GM18498 (cell line): ENCODE measurements around the gene LLGL1.

Source experiments
- ATAC-seq: cut with Tn5 transposase; IDR thresholded peaks from one replicate; pipeline ENCODE4 v1.9.1; 2021; ENCODE audit warnings: mild to moderate bottlenecking, moderate library complexity; ENCODE audit not compliant: unreplicated experiment

LLGL1 gene

DNA sequence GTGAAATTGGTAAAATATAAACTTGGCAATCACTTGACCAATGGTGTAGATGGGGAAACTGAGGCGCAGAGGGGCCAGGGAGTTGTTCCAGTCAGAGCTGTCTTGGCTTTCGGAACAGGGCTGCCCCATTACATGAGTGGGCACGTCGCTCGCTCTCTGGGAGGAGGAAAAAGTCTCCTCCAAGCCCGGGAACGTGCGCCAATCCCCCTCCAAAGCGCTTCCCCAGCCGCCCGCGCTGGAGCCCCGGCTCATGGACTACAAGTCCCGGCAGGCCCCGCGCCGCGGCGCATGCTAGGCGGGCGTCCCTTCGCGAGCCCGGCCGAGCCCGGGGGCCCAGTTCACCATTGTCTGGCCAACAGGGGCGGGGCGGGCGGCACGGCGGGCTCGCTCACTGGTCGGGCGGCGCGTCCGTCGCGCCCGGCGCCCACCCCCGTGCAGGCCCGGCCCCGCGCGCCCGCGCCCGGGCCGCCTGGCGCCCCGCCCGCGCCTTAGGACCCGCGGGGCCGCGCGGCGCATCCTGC lies at the start of gene LLGL1:
TSS of gene LLGL1 (plus strand) at position 515 of the 521 bp plus-strand sequence. CDS start 48 bp downstream, outside the sequence.
- peak; percentile 90 for ATAC-seq

DNA sequence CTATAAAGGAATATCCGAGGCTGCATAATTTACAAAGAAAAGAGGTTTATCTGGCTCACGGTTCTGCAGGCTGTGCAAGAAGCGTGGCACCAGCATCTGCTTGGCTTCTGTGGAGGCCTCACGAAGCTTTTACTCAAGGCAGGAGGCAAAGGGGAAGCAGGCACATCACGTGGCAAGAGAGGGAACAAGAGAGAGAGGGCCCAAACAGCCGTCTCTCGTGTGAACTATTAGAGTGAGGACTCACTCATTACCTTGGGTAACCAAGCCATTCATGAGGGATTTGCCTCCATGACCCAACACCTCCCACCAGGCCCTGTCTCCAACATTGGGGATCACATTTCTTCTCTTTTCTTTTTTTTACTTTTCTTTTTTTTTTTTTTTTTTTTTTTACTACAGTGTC lies 49.3 kb upstream of the LLGL1 start:
- ATAC-seq, result no peak

DNA sequence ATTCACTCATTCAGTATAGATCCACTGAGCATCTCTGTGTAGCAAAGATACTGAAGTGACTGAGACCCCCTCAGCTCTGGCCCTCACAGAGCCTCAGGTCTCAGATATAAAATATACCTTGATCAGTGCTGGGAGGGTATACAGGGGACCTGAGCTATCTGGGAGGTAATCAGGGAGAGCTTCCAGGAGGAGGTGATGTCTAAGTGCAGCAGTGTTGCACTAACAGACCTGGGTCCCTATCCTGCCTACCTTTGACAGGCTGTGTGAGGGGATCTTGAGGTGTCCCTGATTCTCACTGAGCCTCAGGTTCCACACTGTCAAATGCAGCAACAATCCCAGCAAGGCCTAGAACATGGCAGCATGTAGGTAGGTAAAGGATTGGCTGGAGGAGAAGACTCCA lies 48.3 kb upstream of the LLGL1 start:
- no peak for ATAC-seq

DNA sequence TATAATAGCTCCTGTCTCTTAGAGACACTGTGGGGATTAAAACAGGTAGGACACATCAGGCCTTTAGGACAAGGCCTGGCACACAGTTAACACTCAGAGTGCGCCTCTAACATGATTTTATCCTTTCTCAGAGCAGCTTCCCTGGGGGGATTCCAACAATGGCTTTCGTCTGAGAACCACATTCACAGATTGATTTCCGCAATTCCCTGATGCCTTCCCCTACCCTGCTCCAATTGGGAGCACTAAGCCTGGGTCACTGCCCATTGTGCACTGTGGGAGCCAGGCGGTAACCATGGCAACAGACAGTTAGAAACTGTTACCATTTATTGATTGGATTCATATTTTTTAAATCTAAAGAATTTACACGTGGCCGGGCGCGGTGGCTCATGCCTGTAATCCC lies 47.7 kb upstream of the LLGL1 start:
- ATAC-seq, result no peak

DNA sequence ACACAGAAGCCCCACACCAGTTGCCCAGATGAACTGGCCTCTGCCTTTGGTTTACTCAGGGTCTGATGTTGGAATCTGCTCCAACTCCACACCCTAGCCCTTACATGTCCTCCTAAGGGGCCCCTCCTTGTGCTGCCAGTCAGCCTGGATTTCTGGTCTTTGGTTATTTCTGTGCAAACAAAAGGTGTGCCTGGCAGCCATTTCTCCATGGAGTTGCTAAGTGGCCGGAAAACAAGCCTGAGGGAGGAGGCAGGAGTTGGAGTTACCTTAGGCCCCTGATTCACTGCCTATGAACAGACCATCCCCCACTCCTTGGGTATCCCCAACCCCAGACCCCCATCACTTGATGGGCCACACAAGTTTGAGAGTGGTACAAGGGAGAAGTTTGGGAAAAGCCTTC lies 46.2 kb upstream of the LLGL1 start:
- ATAC-seq, result no peak

DNA sequence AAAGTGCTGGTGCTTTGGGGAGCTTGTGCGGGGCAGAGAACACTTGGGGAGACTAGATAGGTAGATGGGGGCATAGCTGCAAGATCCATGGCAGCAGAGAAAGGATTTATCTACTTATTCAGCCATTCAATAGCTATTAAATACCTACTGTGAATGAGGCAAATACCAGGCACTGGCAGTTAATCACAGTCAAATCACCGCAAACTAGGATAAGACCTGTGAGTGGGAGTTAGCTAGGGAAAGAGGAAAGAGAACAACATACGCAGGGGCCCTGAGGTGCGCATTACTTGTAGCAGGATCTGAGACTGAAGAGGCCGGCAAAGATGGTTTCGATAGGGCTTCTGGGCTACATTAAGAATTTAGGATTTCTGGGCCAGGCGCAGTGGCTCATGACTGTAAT lies 45.6 kb upstream of the LLGL1 start:
- ATAC-seq, result no peak

DNA sequence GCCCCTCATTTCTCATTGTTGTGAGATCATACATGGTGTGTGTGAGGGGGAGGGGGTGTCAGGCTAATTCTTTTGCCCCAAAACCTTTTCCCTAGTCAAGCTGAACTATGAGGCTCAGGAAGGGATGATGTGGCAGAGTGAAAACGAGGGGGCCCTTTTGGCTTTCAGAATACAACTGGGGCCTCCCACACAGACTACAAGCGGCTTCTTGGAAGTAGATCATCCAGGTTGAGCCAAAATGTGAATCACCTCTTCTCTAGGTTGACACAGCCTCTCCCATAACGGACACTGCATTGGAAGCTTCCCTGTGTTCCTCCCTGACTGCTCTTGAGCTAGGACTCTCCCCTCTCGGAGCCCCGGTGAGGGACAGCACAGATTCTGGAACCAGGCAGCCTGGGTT lies 44.1 kb upstream of the LLGL1 start:
- ATAC-seq, result no peak

DNA sequence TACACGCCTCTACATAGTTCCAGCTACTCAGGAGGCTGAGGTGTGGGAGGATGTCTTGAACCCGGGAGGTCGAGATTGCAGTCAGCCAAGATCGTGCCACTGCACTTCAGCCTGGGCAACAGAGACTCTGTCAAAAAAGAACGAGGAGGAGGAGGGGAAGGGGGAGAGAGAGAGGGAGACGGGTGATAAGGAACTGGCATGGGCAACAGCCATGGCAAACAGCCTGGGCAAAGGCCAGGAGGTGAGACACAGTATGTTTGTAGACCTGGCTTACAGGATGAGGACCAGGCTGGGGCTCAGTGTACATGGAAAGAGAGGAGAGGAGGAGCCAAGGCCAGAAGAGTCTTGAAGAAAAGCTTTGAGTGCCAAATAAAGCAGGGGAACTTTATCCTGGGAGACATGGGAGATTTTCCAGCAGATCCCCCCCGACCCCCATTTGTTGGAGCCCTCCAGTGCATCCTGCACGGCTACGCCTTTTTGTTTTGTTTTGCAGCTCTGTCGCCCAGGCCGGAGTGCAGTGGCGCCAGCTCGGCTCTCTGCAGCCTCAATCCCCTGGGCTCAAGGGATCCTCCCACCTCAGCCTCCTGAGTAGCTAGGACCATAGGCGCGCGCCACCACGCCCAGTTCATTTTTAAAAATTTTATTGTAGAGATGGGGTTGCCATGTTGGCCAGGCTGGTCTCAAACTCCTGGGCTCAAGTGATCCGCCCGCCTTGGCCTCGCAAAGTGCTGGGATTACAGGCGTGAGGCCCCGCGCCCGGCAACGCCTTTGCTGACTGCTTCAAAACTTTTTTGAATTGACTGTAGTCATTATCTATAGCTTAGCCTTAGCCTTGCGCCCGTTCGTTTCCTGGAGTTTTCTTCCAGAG lies 43.1 kb upstream of the LLGL1 start:
- ATAC-seq, result no peak

DNA sequence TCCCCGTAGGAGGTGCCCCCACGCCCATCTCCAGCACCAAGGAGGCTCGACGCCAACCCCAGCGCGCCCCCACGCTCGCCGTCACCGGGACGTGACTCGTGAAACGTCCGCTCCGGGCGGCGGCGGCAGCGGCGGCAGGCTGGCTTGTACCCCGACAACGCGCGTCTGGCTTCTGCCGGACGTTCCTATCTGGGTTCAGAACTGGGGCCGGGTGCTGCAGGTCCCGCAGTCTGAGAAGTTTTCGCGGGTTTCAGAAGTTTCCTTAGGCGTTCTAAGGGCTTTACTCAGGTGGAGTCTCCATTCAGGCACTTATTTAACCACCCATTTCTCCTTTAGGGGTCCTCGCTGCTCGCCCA lies 42.5 kb upstream of the LLGL1 start:
- peak; percentile 38 for ATAC-seq

DNA sequence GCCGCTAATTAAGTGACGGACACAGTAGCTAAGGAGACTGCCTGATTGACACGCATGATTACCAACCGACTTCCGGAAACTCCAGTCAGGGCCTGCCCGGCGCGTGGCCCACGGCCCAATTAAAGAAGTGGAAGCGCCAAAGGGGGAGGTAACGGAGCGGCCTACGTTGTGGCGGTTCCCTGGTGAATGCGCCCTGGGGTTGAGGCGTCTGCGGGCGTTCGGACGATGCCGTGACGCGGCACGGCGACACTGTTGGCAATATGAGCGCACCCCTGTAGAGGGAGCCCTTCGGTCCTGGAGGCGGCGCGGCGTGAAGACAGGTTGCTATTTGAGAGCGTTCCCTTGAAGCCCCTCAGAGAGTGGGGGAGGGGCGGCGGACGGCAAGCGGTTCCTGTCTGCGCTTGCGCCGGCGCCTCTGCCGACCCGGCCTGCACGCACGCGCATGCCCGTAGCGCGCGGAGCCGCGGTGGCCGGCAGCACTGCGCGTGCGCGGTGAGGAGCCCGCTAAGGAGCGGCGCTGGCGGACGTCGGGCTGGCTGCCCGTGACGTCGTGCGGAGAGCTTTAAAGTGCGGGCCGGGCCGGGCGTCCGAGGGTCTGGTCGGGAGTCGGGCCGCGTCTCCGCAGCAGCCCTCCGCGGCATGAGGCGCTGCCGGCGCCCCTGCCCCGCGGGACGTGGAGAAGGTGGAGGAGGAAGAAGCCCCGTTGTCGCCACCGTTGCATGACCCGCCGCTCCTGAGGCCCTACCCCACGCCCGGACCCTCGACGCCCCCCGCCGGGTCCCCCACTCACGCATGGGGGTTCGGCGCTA lies 41.9 kb upstream of the LLGL1 start, which contains the start of gene ALKBH5:
TSS of gene ALKBH5 (plus strand) at position 495 of the 809 bp plus-strand sequence. CDS start 416 bp downstream, outside the sequence.
- peak; percentile 79 for ATAC-seq

DNA sequence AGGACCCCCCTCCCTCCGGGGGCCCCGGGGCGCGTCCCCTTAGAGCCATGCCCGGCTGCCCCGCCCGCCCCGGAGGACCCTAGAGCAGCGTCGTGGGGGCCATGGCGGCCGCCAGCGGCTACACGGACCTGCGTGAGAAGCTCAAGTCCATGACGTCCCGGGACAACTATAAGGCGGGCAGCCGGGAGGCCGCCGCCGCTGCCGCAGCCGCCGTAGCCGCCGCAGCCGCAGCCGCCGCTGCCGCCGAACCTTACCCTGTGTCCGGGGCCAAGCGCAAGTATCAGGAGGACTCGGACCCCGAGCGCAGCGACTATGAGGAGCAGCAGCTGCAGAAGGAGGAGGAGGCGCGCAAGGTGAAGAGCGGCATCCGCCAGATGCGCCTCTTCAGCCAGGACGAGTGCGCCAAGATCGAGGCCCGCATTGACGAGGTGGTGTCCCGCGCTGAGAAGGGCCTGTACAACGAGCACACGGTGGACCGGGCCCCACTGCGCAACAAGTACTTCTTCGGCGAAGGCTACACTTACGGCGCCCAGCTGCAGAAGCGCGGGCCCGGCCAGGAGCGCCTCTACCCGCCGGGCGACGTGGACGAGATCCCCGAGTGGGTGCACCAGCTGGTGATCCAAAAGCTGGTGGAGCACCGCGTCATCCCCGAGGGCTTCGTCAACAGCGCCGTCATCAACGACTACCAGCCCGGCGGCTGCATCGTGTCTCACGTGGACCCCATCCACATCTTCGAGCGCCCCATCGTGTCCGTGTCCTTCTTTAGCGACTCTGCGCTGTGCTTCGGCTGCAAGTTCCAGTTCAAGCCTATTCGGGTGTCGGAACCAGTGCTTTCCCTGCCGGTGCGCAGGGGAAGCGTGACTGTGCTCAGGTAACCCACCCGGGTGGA lies 41.0 kb upstream of the LLGL1 start:
- ATAC-seq, result peak; percentile 9

DNA sequence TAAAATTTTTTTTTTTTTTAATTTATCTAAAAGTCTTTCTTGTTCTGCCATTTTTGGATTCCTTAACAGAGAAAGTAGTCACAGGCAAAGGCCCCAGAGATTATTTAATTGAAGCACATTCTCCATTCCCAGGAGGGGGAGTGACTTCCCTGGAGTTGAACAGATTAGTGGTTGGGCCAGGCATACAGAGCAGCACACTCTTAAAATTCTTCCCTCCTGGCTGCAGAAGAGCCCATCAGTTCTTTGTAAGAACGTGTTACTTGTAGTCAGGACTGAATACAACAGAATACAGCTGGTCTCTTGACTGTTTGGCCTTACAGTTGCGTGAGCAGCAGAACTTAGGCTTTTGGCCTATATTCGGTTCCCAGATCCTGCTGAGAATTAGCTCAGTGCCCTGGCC lies 40.0 kb upstream of the LLGL1 start:
- ATAC-seq, result no peak

DNA sequence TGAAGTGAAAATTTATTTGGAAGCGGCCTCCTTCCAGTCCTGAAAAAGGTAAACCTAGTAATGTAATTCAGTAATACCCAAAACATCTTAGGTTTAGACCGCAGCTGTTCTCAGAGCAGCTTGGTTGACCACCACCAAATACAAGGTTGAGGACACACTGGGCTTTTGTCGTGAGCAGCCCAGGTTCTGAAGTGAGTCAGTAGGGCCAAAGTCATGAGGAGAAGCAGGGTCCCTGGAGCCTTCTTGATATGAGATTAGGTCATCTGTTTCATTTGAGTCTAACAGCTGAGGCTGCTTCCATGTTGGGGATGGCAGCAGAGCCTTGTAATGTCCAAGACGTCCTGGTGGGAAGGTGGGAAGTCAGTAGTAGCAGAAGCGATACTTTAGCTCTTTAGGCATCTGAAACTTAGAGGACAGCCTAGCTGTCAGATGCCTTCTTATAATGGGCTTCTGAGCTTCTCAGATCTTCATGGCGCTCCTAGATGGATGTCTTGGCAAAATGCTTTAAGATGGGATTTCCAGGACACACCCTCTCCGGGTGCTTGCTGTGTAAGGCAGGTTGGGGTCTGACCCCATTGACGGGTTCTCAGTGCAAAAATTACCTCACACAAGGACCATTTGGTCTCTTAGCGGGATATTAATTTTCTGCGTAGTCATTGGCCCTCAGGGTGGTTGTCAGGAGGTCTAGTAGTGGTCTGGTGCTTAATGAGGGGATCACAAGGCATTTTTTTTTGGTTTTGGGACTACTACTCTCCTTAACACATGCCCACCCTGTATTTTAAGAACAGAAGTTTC lies 39.4 kb upstream of the LLGL1 start:
- no peak for ATAC-seq

DNA sequence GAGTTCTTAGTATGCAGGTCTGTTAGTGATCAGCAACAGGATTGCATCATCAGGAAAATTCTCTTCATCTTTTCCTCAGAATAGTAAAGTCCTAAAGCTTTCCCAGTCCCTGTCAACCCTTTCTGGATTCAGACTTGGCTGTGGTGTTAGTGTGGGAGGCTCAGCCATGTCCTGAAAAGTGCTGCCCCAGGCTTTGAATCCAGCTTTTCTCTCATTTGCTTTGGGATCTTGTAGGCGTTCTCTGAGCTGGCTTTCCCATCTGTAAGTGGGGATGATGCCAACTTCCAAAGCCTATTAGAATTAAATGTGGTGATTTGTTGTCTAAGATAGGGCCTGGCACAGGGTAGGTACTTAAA lies 38.8 kb upstream of the LLGL1 start:
- ATAC-seq, result no peak

DNA sequence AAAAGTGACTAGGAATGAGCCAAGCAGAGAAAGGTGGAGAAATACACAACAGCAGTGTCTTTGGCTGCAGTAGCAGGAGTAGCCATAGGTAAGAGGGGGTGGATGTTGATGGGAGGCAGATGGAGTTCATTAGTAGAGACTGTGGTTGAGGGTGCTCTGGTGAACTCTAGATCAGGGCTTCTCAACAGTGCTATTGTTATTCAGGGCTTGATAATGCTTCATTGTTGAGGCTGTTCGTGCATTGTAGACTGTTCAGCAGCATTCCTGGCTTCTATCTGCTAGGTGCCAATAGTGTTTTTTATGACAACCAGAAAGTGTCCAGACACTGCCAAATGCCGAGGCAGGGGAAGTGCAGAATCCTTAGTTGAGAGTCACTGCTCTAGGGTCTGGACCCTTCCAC lies 38.2 kb upstream of the LLGL1 start:
- no peak for ATAC-seq

DNA sequence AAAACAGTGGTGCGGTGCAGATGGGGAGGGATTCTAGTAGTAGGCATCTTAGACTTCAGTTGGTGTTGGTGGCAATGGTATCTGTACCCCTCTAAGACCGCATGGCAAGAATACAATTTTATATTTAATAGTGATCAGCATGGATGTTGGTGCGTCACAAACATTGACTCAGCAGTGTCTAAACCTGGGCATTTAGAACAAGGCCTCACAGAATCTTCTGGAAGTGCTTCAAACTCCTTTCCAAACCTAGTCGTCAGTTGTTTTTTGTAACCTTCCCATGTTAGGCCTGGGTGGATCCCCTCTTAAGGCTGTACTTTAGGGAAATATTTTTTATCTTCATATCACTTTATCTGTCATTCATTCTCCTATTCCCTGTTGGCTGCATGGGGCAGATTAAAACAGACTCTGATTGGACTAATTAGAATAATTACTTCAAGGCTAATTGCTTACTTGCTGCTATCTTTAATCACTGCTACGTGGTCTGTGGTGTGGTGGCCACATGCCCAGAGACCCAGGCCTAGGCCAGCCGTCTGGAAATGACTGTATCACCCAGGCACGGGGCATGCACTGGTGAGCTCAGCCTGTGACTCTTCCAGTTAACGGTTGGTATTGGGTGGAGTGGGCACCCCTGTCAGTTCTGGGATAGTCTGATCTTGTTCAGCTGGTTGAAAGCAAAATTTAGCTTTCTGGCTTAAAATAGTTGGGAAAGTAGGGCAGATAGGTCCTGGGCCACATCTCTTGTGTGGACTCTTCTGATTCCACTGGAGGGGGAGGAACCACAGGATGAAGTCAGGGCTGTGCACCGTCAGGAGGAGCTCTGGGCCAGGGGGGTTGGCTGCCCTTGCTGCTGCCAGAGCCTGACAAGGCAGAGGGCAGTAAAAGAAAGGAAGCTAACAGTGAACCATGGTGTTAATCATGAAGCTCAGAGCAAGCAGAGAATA lies 37.3 kb upstream of the LLGL1 start:
- no peak for ATAC-seq

DNA sequence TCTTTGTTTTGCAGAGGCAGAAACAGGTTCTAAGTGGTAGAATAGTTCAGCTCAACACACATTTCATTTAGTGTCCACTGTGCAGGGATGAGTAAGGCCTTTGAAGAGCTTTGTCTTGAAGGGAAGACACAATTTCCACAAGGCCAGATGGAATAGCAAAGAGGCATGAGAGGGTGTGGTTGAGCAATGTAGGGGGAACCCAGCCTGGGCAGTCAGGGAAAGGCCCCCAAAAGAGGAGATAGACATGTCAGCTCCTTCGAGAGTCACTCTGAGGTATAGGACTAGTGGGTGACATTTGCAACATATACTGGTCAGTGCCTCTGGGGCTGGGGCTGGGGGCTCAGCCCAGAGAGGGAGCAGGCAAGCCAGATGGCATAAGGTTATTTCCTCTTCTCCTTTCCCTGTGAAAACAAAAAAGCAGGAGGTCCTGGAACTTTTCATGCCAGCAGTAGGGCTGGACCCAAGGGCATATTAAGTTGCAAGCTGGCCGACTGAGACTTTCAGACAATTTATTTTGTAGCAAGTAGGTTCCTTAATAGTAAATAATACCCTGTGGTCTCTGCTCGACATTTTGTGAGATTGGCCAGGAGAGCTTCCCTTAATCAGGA lies 34.7 kb upstream of the LLGL1 start:
- ATAC-seq, result no peak

DNA sequence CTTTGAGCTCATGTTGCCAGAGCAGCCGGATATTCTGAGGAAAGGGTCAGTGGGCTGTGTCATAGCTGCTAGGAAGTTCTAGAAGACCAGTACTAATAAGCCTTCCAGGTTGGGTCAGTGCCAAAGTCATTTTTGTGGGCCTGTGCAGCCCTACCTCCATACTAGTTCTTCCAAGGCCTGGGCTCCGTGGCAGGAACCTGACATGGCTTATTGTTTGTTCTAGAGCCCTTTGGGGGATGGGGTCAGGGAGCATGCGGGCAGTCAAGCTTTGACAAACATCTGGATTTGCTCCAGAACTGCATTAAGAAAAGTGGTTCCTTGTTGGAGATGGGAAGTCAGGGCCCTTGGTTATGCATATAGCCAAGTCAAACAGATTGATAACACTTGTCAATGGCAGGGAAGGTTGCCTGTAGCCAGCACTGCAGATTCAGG lies 34.2 kb upstream of the LLGL1 start:
- ATAC-seq, result no peak

DNA sequence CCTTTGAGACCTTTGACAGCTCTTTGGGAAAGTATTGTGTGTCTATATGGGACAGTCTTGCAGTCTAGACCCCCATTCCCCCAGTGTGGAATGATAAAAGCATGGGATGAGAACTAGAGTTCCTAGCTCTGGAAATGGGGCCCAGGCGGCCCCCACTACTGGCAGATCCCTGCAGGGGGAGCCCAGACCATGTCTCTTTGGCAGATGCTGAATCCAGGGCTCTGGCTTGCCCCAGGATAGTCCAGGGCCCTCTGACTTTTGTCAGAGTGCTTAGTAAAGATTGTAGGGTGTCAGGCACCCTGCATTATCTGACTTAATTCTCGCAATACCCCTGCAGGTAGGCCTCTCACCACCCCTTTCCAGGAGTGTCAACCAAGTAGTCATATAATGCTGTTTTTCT lies 33.5 kb upstream of the LLGL1 start:
- ATAC-seq, result no peak
